ENCODE results near the gene GMPPA.

Gene GMPPA

GRCh38 chr2:219483451-219484342 lies 15.0 kb upstream of the GMPPA start:
- no peak for TF ChIP-seq CTCF (IDR thresholded peaks at IDR 0.05)

DNA sequence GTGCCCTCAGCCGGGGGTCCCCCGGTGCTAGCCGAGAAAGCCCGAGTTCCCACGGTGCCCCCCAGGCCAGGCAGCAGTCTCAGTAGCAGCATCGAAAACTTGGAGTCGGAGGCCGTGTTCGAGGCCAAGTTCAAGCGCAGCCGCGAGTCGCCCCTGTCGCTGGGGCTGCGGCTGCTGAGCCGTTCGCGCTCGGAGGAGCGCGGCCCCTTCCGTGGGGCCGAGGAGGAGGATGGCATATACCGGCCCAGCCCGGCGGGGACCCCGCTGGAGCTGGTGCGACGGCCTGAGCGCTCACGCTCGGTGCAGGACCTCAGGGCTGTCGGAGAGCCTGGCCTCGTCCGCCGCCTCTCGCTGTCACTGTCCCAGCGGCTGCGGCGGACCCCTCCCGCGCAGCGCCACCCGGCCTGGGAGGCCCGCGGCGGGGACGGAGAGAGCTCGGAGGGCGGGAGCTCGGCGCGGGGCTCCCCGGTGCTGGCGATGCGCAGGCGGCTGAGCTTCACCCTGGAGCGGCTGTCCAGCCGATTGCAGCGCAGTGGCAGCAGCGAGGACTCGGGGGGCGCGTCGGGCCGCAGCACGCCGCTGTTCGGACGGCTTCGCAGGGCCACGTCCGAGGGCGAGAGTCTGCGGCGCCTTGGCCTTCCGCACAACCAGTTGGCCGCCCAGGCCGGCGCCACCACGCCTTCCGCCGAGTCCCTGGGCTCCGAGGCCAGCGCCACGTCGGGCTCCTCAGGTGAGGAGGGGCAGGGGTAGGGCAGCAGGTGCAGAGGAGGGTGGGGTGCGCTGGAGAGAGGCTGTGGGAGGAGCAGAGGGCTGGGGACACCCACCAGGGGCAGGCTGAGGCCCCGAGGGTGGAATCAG lies 14.1 kb upstream of the GMPPA start:
- TF ChIP-seq CTCF (IDR thresholded peaks at IDR 0.05) = no peak

DNA sequence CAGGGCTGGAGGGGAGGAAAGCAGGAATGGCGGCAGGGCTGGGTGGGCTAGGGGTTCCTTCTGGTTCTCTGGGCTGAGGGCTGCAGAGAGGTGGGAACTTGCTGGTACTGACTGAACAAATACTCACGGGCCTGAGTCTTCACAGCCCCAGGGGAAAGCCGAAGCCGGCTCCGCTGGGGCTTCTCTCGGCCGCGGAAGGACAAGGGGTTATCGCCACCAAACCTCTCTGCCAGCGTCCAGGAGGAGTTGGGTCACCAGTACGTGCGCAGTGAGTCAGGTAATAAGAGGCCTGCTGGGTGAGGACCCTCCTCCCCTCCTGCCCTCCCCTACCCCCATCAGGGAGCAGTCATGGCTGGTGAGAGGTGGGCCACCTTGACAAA lies 13.5 kb upstream of the GMPPA start:
- TF ChIP-seq CTCF (IDR thresholded peaks at IDR 0.05) = no peak

DNA sequence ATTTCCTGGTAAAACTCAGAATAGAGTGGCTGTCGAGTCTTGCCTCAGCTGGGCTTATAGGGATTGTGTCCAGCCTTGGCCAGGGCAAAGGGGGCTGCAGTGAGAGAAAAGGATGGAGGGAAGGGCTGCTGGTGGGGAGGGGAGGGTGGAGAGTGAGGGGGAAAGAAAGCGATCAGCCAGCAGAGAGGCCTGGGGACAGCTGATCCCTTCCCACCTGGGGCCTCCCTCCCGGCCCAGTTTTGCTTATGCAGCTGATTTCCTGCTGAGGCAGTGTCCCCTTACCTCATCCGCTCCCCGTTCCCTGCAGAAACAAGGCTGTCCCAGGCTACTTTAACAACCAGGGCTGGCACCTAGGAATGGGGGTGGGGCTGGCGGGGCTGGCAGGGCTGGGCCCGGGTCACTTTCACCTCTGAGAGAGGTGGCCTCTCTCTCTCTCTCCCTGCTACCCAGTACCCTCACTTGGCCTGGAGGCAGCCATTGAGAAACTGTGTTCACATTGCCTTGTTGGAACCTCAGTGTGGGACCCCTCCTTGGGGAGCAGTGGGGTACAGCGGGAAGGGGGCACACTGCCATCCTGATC lies 12.2 kb upstream of the GMPPA start:
- TF ChIP-seq CTCF (IDR thresholded peaks at IDR 0.05) = no peak

DNA sequence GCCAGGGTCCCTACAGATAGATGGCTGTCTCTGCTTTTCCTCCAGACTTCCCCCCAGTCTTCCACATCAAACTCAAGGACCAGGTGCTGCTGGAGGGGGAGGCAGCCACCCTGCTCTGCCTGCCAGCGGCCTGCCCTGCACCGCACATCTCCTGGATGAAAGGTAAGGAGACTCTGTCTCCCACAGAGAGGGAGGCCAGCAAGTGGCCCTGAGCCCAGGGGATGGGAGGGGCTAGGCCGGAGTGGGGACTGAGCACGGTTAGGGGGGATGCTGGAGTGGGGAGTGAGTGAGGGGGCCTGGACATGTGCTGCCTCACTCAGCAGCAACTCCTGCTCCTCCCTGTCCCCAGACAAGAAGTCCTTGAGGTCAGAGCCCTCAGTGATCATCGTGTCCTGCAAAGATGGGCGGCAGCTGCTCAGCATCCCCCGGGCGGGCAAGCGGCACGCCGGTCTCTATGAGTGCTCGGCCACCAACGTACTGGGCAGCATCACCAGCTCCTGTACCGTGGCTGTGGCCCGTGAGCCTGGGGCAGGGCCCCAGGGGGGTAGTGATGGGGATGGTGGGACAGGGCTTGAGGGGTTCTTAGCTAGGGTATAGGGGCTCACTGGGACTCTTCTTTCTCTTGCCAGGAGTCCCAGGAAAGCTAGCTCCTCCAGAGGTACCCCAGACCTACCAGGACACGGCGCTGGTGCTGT lies 10.4 kb upstream of the GMPPA start:
- TF ChIP-seq CTCF (IDR thresholded peaks at IDR 0.05) = no peak

- TF ChIP-seq CTCF (IDR thresholded peaks at IDR 0.05) = no peak
These were observed 9.9 kb upstream of the GMPPA start for GRCh38 chr2:219488844-219489194.

DNA sequence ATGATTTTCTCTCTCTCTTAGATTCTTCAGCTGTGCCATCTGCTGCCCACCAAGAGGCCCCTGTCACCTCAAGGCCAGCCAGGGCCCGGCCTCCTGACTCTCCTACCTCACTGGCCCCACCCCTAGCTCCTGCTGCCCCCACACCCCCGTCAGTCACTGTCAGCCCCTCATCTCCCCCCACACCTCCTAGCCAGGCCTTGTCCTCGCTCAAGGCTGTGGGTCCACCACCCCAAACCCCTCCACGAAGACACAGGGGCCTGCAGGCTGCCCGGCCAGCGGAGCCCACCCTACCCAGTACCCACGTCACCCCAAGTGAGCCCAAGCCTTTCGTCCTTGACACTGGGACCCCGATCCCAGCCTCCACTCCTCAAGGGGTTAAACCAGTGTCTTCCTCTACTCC lies 9.4 kb upstream of the GMPPA start:
- no peak for TF ChIP-seq CTCF (IDR thresholded peaks at IDR 0.05)

Measured in LNCAP (cell line).